DMS79 (cell line): ENCODE data around the gene ZBTB38.

Experiments
- DNase-seq: peaks from one replicate; lab custom pipeline; 2025; lab: John Stamatoyannopoulos, UW

ZBTB38 gene

GRCh38 chr3:141368062-141368924 is at the start of gene ZBTB38:
ZBTB38 (plus strand) TSS chr3:141368504; CDS start chr3:141442389, 73,885 bp downstream.
- DNase-seq = no peak

GRCh38 chr3:141320399-141321108 is 47.8 kb upstream of the ZBTB38 start:
- DNase-seq = no peak

GRCh38 chr3:141321109-141321497 is 47.2 kb upstream of the ZBTB38 start:
- DNase-seq = no peak

GRCh38 chr3:141323936-141324704 is 44.2 kb upstream of the ZBTB38 start:
- no peak for DNase-seq

GRCh38 chr3:141326123-141326522 is 42.2 kb upstream of the ZBTB38 start:
- no peak for DNase-seq

- no peak for DNase-seq
These were observed 41.7 kb upstream of the ZBTB38 start for GRCh38 chr3:141326626-141327025.

GRCh38 chr3:141328286-141329166 is 39.8 kb upstream of the ZBTB38 start:
- no peak for DNase-seq

- DNase-seq = no peak
These were observed 38.1 kb upstream of the ZBTB38 start for GRCh38 chr3:141330235-141330634.

GRCh38 chr3:141330718-141331376 is 37.5 kb upstream of the ZBTB38 start:
- no peak for DNase-seq

- no peak for DNase-seq
These were observed 36.7 kb upstream of the ZBTB38 start for GRCh38 chr3:141331377-141332318.

GRCh38 chr3:141332416-141332815 is 35.9 kb upstream of the ZBTB38 start:
- DNase-seq = no peak

GRCh38 chr3:141333836-141334626 is 34.3 kb upstream of the ZBTB38 start:
- no peak for DNase-seq

GRCh38 chr3:141334627-141335250 is 33.6 kb upstream of the ZBTB38 start:
- no peak for DNase-seq

GRCh38 chr3:141335531-141336061 is 32.7 kb upstream of the ZBTB38 start:
- DNase-seq = no peak

GRCh38 chr3:141336672-141337522 is 31.4 kb upstream of the ZBTB38 start:
- no peak for DNase-seq

- peak; percentile 1 for DNase-seq
These were observed 30.8 kb upstream of the ZBTB38 start for GRCh38 chr3:141337523-141337854.

GRCh38 chr3:141337991-141338390 is 30.3 kb upstream of the ZBTB38 start:
- no peak for DNase-seq
